ENCODE results near the gene CCM2L. TPM values are rescaled to one million over a fixed set of nuclear protein-coding genes. Genes with fewer than 3 reads are reported as not detected.
A peak's percentile ranks its signal among the peaks of the same experiment; 100 is the strongest.

Gene CCM2L
- total and polyA plus RNA-seq, 2 of the 8 experiments (the other 6 are each of a cell fraction or from before 2014, with no cell fraction given): 5.5 to 15.8 TPM

DNA sequence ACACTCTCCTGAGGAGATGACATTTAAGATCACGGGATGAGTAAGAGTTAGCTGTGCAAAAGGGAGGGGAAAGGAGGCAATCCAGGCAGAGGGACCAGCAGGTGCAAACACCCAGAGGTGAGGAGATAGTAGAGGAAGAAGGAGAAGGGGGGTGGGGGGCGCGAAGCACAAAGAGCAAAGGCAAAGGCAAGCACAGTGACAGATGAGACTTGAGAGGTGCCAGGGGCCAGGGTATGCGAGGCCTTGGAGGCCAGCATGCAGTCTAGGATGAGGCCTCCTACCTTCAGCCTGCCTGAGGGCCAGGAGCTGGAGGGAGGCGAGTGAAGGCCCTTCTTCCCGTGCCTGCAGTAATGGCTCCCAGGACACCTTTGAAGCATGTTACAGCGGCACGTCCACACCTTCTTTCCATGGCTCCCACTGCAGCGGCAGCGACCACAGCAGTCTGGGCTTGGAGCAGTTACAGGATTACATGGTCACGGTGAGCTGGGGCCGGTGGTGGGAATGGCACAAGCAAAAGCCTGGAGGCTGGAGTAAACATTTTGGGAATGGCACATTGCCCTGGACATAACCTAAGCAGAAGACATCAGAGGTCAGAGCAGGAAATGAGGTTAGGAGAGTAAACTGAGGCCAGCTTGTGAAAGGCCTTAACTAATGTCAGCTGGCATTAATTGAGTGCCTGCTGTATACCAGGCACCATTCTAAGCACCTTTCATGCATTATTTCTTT lies 18.6 kb downstream of the CCM2L start:
- DNase-seq (ENCODE audit: low read depth in 1 of 2, low spot score in 2 of 2) (no peak), FAIRE-seq (no peak)
- Histone ChIP-seq H4K8ac (ENCODE audit: extremely low read depth, insufficient read depth, low read length) (no peak overlapping the region), H2BK12ac (ENCODE audit: low read depth, low read length) (no peak overlapping the region), H3K79me1 (ENCODE audit: low read depth, low read length) (no peaks in the 10 kb centered on the region), H4K20me1 (replicated peaks in 1 of 2; ENCODE audit: control insufficient read depth in 1 of 2, insufficient read depth in 2 of 2, low read length in 2 of 2) (peaks cover 0 to 2% of the 10 kb centered on the region in 2 experiments), H2BK120ac (replicated peaks; ENCODE audit: low read depth, low read length) (no peak overlapping the region), H3K4me1 (replicated peaks in 1 of 4; ENCODE audit: control insufficient read depth in 3 of 4, insufficient read depth in 4 of 4, low read length in 3 of 4) (peaks cover 0 to 11% (median 5%) of the 10 kb centered on the region in 4 experiments; a peak in 6 of 7 replicates), H3K23me2 (ENCODE audit: low read depth, low read length) (peaks cover 2% of the 10 kb centered on the region; the same call in 1 of the 2 replicates), H2AFZ (ENCODE audit: low read length) (no peak overlapping the region), H3K27ac (ENCODE audit: low read depth, low read length) (no peak overlapping the region), H3K4ac (replicated peaks; ENCODE audit: insufficient read length, low read depth, low read length) (no peak overlapping the region), H2BK20ac (ENCODE audit: low read length) (no peak overlapping the region), H3K56ac (replicated peaks; ENCODE audit: insufficient read length, low read depth, low read length) (no peak overlapping the region), H2BK5ac (ENCODE audit: low read depth, low read length) (no peak overlapping the region), H3K4me3 (ENCODE audit: extremely low read depth in 1 of 4, insufficient read depth in 2 of 4, low read depth in 3 of 4, low read length in 4 of 4) (no peak overlapping the region), H3K9me3 (ENCODE audit: insufficient read depth in 2 of 2, low read depth in 1 of 2, low read length in 1 of 2) (no peaks in the 10 kb centered on the region), H3K18ac (ENCODE audit: extremely low read depth, low read length) (peak overlapping the region; percentile 24; the same call in 1 of the 2 replicates), H3K79me2 (ENCODE audit: control insufficient read depth in 1 of 2, insufficient read depth in 2 of 2, low read length in 2 of 2) (no peaks in the 10 kb centered on the region), H4K91ac (replicated peaks; ENCODE audit: insufficient read length, low read length) (no peak overlapping the region), H3K9ac (replicated peaks in 1 of 4; ENCODE audit: extremely low read depth in 1 of 4, low read depth in 3 of 4, low read length in 3 of 4) (no peak overlapping the region), H3K4me2 (ENCODE audit: insufficient read depth in 1 of 2, low read depth in 2 of 2, low read length in 2 of 2) (peak overlapping the region in 1 of 2 experiments; percentile 14; a peak in 2 of 4 replicates), H3K23ac (ENCODE audit: insufficient read length) (no peak overlapping the region), H4K5ac (ENCODE audit: insufficient read length, low read depth, low read length) (no peak overlapping the region), H3K14ac (ENCODE audit: insufficient read length) (no peak overlapping the region), H2BK15ac (ENCODE audit: low read length) (no peak overlapping the region), H2AK5ac (ENCODE audit: low read depth, low read length) (no peak overlapping the region), H3K36me3 (ENCODE audit: control insufficient read depth in 2 of 4, insufficient read depth in 4 of 4, low read length in 3 of 4) (no peaks in the 10 kb centered on the region), H3K27me3 (replicated peaks in 1 of 4; ENCODE audit: control insufficient read depth in 3 of 4, extremely low read depth in 1 of 4, insufficient read depth in 3 of 4, low read length in 3 of 4) (peaks cover 0 to 6% (median 0%) of the 10 kb centered on the region in 4 experiments; a peak in 2 of 7 replicates)
- POLR2A ChIA-PET (ENCODE audit: partially characterized antibody): interaction anchor here (1.1 kb wide), 2 partner anchors 9 to 69 kb away, joined by 3 to 8 read pairs; no protein-coding TSS in a partner anchor
- 71% methylated on average over 12 of the region's 12 CpGs; no CpG with 5 or more reads in 1 of the 2 experiments for WGBS, 2 experiments (ENCODE audit: extremely low coverage in 1 of 2, insufficient coverage in 1 of 2, insufficient read length in 1 of 2, insufficient replicate concordance in 2 of 2, low coverage in 1 of 2, low lambda C conversion rate in 2 of 2, missing lambda C conversion rate in 1 of 2)
- CTCF ChIA-PET (ENCODE audit: partially characterized antibody): interaction anchor here (0.9 to 10.4 kb wide), 12 partner anchors 7 to 205 kb away, joined by 3 to 176 read pairs (median 26); no protein-coding TSS in a partner anchor
- no peak for TF ChIP-seq EZH2 (IDR thresholded peaks at IDR 0.05; ENCODE audit: low read depth, low read length, severe bottlenecking)
- TF ChIP-seq MAFK (IDR thresholded peaks at IDR 0.05; ENCODE audit: low read depth, low read length): no peak
- TF ChIP-seq, protein P1, sequence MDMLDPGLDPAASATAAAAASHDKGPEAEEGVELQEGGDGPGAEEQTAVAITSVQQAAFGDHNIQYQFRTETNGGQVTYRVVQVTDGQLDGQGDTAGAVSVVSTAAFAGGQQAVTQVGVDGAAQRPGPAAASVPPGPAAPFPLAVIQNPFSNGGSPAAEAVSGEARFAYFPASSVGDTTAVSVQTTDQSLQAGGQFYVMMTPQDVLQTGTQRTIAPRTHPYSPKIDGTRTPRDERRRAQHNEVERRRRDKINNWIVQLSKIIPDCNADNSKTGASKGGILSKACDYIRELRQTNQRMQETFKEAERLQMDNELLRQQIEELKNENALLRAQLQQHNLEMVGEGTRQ (IDR thresholded peaks at IDR 0.05; ENCODE audit: low read length): no peak
- TF ChIP-seq JUN (IDR thresholded peaks at IDR 0.05; ENCODE audit: low read depth, low read length): no peak
- TF ChIP-seq CTCF (IDR thresholded peaks at IDR 0.05; ENCODE audit: control extremely low read depth in 1 of 3, insufficient read depth in 1 of 3, low read depth in 1 of 3, low read length in 3 of 3): no peak
- TF ChIP-seq KDM4A (IDR thresholded peaks at IDR 0.05; ENCODE audit: low read depth, low read length, severe bottlenecking): no peak
- TF ChIP-seq SP1 (IDR thresholded peaks at IDR 0.05; ENCODE audit: low read depth, low read length): peak; percentile 85
- no peak for TF ChIP-seq GTF2F1 (IDR thresholded peaks at IDR 0.05; ENCODE audit: borderline replicate concordance, low read depth, low read length)
